ENCODE data around the gene SLC16A6. TPM values are rescaled to one million over a fixed set of nuclear protein-coding genes. Genes with fewer than 3 reads are reported as not detected.

SLC16A6 gene
- total and polyA plus RNA-seq, 2 of the 4 experiments (the other 2 are of a cell fraction), result 0.22 to 0.54 TPM

GRCh38 chr17:68291836-68292688 lies 1.1 kb upstream of the SLC16A6 start:
- Histone ChIP-seq H3K23ac (ENCODE audit: low read depth, low read length) (0 out of 2 replicates have a peak overlapping the region, but pooled peaks have one; percentile 14), H3K4me3 (ENCODE audit: insufficient read depth, low read depth, low read length) (peak overlapping the region; percentile 85), H3K9me3 (ENCODE audit: control insufficient read depth, insufficient read depth, low read length) (no peaks in the 10 kb centered on the region), H3K27ac (ENCODE audit: insufficient read depth, low read length) (no peak overlapping the region; the same call in 1 of the 2 replicates), H4K8ac (ENCODE audit: low read depth in 2 of 2, low read length in 2 of 2) (no peak overlapping the region; a peak in 1 of 4 replicates), H3K18ac (ENCODE audit: low read depth, low read length) (no peak overlapping the region), H2BK5ac (ENCODE audit: low read depth, low read length, poor library complexity, severe bottlenecking) (no peak overlapping the region), H2AFZ (replicated peaks; ENCODE audit: low read length, poor library complexity) (peak overlapping the region; percentile 92), H2BK20ac (ENCODE audit: low read depth, low read length) (no peak overlapping the region), H3K27me3 (ENCODE audit: control insufficient read depth, insufficient read depth, low read length) (peaks cover 22% of the 10 kb centered on the region), H3K56ac (ENCODE audit: extremely low read depth, insufficient read depth, low read length) (no peak overlapping the region), H4K5ac (ENCODE audit: low read depth, low read length) (no peak overlapping the region), H4K20me1 (ENCODE audit: insufficient read depth, low read length) (no peaks in the 10 kb centered on the region; the same call in 1 of the 2 replicates), H3K4me1 (ENCODE audit: control insufficient read depth, insufficient read depth, low read length) (peaks cover 5% of the 10 kb centered on the region), H3K36me3 (ENCODE audit: control insufficient read depth, insufficient read depth, low read length) (no peaks in the 10 kb centered on the region), H3K9ac (ENCODE audit: low read depth, low read length) (no peak overlapping the region), H2BK120ac (ENCODE audit: low read depth, low read length) (no peak overlapping the region), H3K4me2 (ENCODE audit: low read depth, low read length) (peak overlapping the region; percentile 98), H2AK5ac (ENCODE audit: low read depth, low read length) (no peak overlapping the region), H3K4ac (ENCODE audit: low read depth, low read length) (no peak overlapping the region), H3K79me1 (ENCODE audit: low read depth in 1 of 2, low read length in 2 of 2) (no peaks in the 10 kb centered on the region), H3K14ac (replicated peaks; ENCODE audit: low read depth, low read length) (no peak overlapping the region), H4K91ac (ENCODE audit: insufficient read depth, low read depth, low read length) (no peak overlapping the region), H2AK9ac (replicated peaks; ENCODE audit: low read depth, low read length, poor library complexity) (no peak overlapping the region), H2BK15ac (ENCODE audit: low read depth, low read length) (no peak overlapping the region), H3K9me1 (ENCODE audit: insufficient read depth, low read length) (no peaks in the 10 kb centered on the region)
- ChIA-PET CTCF (interaction anchor here (1.0 to 3.2 kb wide), 2 partner anchors 20 to 107 kb away, joined by 3 to 9 read pairs; no protein-coding TSS in a partner anchor), POLR2A (ENCODE audit: unreplicated experiment) (interaction anchor here (0.6 kb wide), 1 partner anchor 1546 kb away, joined by 3 read pairs; no protein-coding TSS in a partner anchor)
- intact Hi-C loops (cut with micrococcal nuclease), result loop anchor here (5.0 kb wide), 1 partner anchor 90 kb away; no protein-coding TSS in a partner anchor
- BruUV-seq (replicated peaks), result no TSS peak
- ATAC-seq (ENCODE audit: low read depth), result peak; percentile 88
- WGBS, 2 experiments (ENCODE audit: extremely low coverage in 2 of 2, insufficient read length in 1 of 2), result 2% methylated on average over 33 of the region's 76 CpGs; no CpG with 5 or more reads in 1 of the 2 experiments
- TF ChIP-seq RFX5 (IDR thresholded peaks at IDR 0.05; ENCODE audit: low read depth, low read length) (no peak), ELK1 (IDR thresholded peaks at IDR 0.05; ENCODE audit: borderline replicate concordance, low read depth, low read length) (no peak), CTCF (conservative IDR thresholded peaks at IDR 0.05; ENCODE audit: low read depth, low read length) (0 out of 2 replicates have a peak, but pooled peaks have one; percentile 14), MAZ (IDR thresholded peaks at IDR 0.05; ENCODE audit: borderline replicate concordance, low read depth, low read length) (no peak), RCOR1 (IDR thresholded peaks at IDR 0.05; ENCODE audit: insufficient replicate concordance, low read length) (peak; percentile 69), MAFK (IDR thresholded peaks at IDR 0.05; ENCODE audit: low read depth, low read length) (peak; percentile 91), CEBPB (IDR thresholded peaks at IDR 0.05; ENCODE audit: low read depth, low read length) (0 out of 2 replicates have a peak, but pooled peaks have one; percentile 2), POLR2A (IDR thresholded peaks at IDR 0.05; ENCODE audit: low read depth, low read length) (peak; percentile 30; the same call in 1 of the 2 replicates), FOS (IDR thresholded peaks at IDR 0.05; ENCODE audit: low read depth, low read length) (0 out of 2 replicates have a peak, but pooled peaks have one; percentile 11), SMC3 (IDR thresholded peaks at IDR 0.05; ENCODE audit: low read depth, low read length) (no peak; the same call in 1 of the 2 replicates), BHLHE40 (IDR thresholded peaks at IDR 0.05; ENCODE audit: low read depth, low read length) (0 out of 2 replicates have a peak, but pooled peaks have one; percentile 4)
- in situ Hi-C loops (cut with MboI; ENCODE audit: low sequenced_read_pairs), result no loop called here
- DNase-seq, result peak; percentile 68
- dilution Hi-C loops (cut with HindIII; ENCODE audit: low sequenced_read_pairs, unreplicated experiment), result no loop called here
